GM20431 (cell line): ENCODE data around the gene PRLR.
"Not testable (repeated sequence)": the region's sequence is repeated elsewhere in the genome, so short reads cannot be mapped to it uniquely, and the experiment has no call there.

Experiments used
- in situ Hi-C: fragments of 300-500 bp; cut with MseI, MboI; formaldehyde crosslinking; loops from one replicate; pipeline ENCODE4 v1.15.0; 2020; ENCODE audit warnings: low sequenced_read_pairs; ENCODE audit not compliant: unreplicated experiment

Gene PRLR

DNA sequence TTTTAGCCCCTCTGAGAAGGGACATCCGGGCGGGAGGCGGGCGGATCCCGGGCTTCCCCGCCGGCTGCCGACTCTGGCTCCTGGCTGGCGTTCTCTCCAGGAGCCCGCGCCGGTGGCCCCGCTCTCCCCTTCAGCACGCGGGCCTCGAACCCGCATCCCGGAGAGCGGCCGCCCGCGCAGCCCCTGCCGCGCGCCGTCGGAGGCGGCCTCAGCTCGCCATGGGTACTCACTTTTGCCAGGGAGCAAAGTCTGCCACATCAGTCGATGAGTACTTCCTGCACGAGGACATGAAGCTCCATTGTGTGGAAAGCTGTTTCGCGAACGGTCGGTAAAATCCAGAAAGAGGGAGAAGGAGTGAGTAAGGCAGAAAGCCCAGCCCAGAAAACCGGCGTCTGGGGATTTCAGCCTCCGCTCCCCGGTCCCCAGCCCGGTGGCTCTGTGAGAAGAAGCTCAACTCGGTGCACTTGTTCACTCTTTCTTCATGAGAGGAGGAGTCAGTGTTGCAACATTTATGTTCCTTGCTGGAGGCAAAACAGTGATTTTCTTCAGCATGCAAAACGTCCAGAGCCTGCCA, at the start of gene PRLR:
Gene PRLR (minus strand): TSS at position 450 of the 574 bp plus-strand sequence. CDS start 140,867 bp downstream, outside the sequence.
- in situ Hi-C loops: no loop called here

DNA sequence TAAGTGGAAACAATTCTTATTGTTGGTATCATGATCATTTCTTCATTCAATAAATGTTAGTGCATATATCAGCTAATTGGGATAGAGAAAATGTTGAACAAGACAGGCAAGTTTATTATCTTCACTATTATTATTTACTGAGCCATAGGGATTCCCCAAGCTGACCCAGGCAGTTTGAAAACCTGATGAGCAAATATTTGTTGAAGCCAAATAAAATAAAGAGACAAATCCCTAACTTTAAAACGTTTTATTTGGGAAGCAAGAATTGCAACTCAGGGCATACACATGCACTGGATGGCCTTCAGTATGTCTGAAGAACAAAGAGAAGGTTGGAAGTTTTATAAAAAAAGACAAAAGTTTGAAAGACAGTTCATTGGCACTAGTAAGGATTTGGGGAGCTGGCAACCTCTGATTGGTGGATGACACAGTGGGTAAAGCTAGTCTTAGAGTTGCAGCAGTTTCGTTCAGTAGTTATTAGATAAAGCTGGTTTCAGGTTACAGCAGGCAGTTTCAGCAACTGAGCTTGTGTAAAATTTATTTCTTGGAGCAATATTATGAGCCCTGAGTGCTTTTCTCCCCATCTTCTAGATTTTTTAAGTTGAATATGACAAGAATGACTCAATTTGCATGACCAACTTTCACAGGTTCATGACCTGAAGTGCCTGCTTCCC, 44.7 kb upstream of the PRLR start:
- in situ Hi-C loops: no loop called here

GRCh38 chr5:35269006-35269405, 38.7 kb upstream of the PRLR start:
- in situ Hi-C loops: no loop called here

DNA sequence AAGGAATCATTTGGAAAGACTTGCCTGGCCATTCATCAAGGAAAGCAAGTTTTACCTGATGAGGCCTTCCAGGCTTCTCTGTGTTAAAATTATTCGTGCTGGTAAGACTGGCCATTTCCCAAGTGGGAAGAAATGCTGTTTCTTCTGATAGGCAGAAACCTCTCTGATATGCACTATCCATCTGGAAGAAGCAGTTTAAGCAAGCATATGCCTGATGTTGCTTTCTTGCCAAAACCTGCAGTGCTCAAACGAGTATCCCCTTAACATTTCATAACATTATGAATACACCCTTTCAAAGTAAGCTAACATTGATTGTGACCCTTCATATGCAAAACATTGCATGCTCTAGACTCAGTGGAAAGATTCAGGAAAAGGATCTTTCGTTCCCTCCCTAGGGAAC, 36.0 kb upstream of the PRLR start:
- in situ Hi-C loops: no loop called here

GRCh38 chr5:35264509-35264908, 34.2 kb upstream of the PRLR start:
- in situ Hi-C loops: no loop called here

GRCh38 chr5:35263266-35263877, 33.1 kb upstream of the PRLR start:
- in situ Hi-C loops: no loop called here

DNA sequence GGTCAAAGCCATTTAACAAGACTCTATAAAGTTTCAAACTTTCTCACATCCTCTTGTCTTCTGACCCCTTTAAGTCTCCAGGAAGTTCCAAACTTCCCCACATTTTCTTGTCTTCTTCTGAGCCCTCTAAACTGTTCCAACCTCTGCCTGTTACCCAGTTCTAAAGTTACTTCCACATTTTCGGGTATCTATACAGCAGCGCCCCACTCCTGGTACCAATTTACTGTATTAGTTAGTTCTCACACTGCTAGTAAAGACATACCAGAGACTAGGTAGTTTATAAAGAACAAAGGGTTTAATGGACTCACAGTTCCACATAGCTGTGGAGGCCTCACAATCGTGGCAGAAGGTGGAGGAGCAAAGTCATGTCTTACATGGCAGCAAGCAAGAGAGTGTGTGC, 23.3 kb upstream of the PRLR start:
- in situ Hi-C loops: no loop called here

DNA sequence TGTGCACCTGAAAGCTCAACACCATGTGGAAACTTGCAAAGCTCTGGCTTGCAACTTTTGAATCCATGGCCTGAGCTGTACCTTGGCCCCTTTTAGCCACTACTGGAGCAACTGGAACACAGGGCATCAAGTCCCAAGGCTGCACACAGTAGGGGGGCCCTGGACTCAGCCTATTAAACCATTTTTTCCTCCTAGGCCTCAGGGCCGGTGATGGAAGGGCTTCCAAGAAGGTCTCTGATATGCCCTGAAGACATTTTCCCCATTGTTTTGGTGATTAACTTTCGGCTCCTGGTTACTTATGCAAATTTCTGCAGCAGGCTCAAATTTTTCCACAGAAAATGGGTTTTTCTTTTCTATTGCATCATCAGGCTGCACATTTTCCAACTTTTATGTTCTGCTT, 22.7 kb upstream of the PRLR start:
- in situ Hi-C loops: no loop called here

DNA sequence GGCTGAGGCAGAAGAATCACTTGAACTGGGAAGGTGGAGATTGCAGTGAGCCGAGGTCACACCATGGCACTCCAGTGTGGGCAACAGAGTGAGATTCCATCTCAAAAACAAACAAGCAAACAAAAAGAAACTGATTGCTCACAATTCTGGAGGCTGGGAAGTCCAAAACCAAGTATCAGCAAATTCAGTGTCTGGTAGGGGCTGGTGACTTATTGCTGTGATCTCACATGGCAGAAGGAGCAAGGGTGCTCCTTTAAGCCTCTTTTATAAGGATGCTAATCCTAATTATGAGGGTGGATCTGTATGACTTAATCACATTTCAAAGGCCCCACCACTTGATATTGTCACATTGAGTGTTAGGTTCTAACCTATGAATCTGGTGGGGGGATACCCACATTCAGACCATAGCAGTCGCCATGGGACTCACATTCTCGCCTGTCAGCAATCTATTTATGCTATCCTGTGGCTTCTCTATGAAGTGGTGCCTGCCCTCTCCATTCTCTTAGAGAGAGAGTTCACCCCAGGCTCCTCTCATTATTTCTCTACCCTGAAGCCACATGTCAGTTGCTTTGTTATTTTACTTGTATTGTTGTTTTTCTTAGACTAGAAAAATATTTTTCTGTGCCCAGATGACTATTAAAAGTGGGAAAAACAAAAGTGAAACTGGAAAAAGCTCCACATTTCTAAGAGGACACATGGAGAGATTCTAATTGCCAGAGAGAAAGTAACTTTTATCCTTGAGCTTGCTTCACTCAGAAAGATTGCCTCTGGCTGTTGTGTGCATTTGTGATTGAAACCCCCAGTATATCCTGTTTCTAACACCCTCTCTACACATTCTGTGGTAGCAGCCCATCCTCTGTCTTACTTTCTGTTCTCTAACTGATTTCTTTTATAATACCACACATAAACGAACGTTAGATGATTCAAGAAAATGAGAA, 18.8 kb upstream of the PRLR start:
- in situ Hi-C loops: no loop called here

GRCh38 chr5:35247648-35248034, 17.4 kb upstream of the PRLR start:
- in situ Hi-C loops: no loop called here

DNA sequence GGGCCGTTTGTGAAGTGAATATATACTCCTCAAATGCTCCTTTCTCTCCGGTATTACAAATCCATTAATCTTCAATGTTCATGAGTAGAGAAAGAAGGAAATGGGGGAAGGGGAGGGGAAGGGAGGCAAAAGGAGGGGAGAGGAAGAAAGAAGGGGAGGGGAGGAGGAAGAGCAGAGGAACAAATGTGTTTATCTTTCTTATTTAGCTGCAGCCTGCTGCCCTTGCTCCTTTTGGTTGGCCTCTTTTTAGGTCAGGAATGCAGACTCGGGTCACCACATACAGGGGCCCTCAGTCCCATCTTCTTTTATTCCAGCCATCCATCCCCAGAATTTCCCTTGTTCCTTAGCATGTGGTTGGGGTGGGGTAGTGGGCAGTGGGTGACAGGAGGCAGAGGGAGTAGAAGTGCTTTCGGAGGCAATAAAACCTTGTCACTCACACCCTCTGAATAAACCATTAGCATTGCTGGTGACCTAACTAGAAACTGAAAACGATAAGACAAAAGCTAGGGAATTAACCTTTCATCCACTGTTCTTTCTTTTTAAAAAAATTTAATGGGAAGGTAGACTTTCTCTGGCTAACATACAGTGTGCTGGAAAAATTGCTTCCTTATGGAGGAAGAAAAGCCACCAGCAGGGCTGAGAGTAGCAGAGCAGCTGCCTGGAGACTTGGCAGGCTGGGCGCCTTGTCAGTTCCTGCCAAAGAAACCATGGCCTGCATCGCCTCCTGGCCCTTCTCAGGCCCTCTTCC, 16.8 kb upstream of the PRLR start:
- in situ Hi-C loops: no loop called here

DNA sequence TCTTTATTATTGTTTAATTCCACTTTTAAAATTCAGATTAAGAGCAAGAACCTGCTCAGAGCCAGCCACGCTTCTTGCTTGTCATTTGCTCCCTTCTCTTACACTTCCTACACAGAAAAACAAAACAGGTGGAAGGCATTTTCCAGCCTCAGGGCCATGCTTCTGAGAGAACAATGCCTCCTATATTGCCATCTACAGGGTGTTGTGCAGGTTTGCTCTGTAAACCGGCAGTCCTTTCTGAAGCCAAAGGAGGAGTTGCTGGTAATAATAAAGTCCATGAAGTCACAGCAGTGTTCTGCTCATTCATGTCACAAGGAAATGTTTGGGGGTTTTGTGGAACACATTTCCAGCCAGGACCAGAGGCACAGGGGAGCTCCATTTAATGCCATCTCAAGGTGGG, 16.1 kb upstream of the PRLR start:
- in situ Hi-C loops: no loop called here

DNA sequence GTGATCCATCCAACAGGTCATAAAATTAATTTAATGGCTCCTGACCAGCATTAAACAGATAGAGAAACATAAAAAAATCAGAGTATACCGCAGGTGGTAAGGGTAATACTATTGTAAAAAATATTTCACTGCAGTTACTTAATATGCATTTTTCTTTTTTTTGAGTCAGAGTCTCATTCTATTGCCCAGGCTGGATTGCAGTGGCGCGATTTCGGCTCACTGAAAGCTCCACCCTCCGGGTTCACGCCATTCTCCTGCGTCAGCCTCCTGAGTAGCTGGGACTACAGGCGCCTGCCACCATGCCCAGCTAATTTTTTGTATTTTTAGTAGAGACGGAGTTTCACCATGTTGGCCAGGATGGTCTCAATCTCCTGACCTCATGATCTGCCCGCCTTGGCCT, 15.1 kb upstream of the PRLR start:
- in situ Hi-C loops: not testable (repeated sequence)

DNA sequence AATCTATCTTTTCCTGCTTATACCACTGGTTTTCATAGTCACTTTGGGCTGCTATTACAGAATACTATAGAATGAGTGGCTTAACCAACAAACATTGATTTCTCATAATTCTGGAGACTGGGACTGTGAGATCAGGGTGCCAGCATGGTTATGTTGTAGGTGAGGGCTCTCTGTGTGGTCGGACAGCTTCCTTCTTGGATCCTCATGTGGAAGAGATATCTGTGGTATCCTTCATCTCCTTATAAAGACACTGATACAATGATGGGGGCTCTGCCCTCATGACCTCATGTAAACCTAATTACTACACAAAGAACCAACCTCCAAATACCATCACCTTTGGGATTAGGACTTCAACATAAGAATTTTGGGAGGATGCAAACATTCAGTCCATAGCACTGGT, 13.9 kb upstream of the PRLR start:
- in situ Hi-C loops: no loop called here

DNA sequence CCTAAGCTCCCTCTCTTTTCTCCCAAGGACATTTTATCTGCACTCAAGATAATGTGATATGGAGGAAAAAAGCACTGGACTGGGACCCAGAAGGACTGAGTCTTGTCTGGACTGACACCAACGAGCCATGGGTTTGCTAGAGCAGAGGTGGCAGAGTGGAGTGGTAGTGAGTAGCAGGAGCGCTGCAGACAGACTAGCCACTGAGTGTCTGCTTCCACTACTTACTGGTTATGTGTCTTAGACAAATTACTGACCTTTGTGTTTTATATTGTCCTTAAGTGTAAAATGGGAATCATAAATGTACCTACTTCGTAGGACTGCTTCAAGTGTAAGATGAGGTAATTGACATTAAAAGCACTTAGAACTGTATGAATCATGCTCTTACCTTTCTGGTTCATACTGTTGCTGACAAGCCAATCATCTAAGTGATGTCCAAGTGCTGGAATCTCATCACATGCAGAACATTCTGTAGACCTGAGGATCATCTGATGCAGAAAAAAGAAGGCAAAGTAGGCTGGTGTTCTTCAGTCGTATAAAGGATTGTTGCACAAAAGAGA, 12.5 kb upstream of the PRLR start:
- in situ Hi-C loops: no loop called here

GRCh38 chr5:35240892-35241291, 10.6 kb upstream of the PRLR start:
- in situ Hi-C loops: no loop called here

DNA sequence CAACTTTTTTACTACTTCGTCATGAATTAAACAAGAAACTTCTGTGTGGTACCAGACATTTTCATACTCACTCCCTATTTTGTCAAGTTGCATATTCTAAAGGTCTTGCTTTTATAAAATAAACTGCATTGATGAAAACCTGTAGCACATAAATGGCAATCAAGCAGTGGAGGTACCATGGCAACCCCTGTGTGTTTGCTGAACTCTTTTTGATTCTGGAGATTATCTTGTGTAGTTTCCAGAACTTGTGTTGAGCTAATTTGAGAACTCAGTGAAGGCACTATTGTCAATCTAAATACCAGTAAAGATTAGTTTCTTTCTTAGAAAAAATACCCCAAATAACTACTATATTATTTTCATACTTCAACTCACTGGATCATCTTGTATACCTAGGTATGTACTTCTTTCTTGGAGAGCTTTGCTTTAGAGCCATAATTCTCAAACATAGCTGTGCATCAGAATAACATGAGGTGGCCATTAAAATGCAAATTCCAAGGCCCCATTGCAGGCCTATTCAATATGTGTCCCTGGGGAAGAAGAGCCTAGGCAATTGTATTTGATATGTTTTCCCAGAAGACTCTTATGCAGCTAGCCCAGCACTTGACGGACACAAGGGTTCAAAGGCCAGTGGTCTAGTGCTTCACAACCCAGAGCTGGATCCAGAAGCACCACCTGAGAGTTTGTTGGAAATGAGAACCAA, 9.8 kb upstream of the PRLR start:
- in situ Hi-C loops: no loop called here

- in situ Hi-C loops: no loop called here
Measured at GRCh38 chr5:35239476-35239875, 9.2 kb upstream of the PRLR start.
